Ovary (tissue), 3 donors: ENCODE results near the gene MAPK8IP3.

Experiments used
- EP300 ChIP-seq: sonication (generic); formaldehyde crosslinking; IDR thresholded peaks from one replicate; pipeline ENCODE4 v1.6.1; 2017; ENCODE audit warnings: antibody characterized with exemption
- TF ChIP-seq, protein P1 (sequence below), 3 donors: fragments of 450-650 bp in 2 of 3; fragments of 200-600 bp in 1 of 3; IDR thresholded peaks; one replicate each; pipeline versions ENCODE4 v1.5.1 to v1.8.0; 2016 to 2022; ENCODE audit warnings: antibody characterized with exemption in 3 of 3, mild to moderate bottlenecking in 1 of 3
- donor health status: DM: no; HTN: no; CAD: no.

DNA sequence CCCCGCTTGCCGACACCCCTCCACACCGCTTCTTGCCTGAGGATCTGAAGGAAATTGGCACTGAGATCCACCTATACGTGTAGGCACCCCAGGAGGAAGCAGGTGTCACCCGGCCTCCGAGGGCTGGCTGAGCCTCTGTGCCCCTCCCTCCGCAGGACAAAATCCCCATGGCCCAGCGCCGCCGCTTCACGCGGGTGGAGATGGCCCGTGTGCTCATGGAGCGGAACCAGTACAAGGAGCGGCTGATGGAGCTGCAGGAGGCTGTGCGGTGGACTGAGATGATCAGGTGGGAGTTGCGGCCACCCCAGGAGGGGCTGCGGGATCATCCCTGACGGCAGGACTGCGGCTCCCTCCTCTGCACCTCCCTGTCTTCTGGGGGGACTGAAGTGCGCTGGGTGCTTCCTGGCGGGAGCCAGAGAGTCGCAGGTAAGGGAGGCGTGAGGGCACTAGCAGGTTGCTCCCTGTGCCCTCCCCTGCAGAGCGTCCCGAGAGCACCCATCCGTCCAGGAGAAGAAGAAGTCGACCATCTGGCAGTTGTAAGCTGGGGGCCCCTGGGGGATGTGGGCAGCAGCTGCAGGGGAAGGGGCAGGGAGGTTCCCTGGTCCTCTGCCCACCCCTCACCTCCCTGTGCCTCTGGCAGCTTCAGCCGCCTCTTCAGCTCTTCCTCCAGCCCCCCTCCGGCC lies 56.3 kb downstream of the MAPK8IP3 start:
- TF ChIP-seq, protein P1, sequence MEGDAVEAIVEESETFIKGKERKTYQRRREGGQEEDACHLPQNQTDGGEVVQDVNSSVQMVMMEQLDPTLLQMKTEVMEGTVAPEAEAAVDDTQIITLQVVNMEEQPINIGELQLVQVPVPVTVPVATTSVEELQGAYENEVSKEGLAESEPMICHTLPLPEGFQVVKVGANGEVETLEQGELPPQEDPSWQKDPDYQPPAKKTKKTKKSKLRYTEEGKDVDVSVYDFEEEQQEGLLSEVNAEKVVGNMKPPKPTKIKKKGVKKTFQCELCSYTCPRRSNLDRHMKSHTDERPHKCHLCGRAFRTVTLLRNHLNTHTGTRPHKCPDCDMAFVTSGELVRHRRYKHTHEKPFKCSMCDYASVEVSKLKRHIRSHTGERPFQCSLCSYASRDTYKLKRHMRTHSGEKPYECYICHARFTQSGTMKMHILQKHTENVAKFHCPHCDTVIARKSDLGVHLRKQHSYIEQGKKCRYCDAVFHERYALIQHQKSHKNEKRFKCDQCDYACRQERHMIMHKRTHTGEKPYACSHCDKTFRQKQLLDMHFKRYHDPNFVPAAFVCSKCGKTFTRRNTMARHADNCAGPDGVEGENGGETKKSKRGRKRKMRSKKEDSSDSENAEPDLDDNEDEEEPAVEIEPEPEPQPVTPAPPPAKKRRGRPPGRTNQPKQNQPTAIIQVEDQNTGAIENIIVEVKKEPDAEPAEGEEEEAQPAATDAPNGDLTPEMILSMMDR (IDR thresholded peaks at IDR 0.05), result no peak
- no peak for TF ChIP-seq EP300
